ENCODE results near the gene SLC49A3. TPM values are rescaled to one million over a fixed set of nuclear protein-coding genes. Genes with fewer than 3 reads are reported as not detected.
A peak's percentile ranks its signal among the peaks of the same experiment; 100 is the strongest.

The SLC49A3 gene
- total RNA-seq, 1 experiment from 2014 or later = 6.9 TPM

GRCh38 chr4:684623-685327, 4.2 kb downstream of the SLC49A3 start:
- H2BK5ac ChIP-seq (ENCODE audit: insufficient read length, low read length) = no peak overlapping the region
- H2AK5ac ChIP-seq (ENCODE audit: insufficient read length, low read length) = no peak overlapping the region
- no peak overlapping the region for H3K14ac ChIP-seq (ENCODE audit: insufficient read depth, low read length)
- H3K4me2 ChIP-seq (ENCODE audit: insufficient read depth, insufficient read length, low read length) = no peak overlapping the region
- no peak overlapping the region for H4K5ac ChIP-seq (ENCODE audit: insufficient read length, low read depth, low read length)
- peaks cover 5% of the 10 kb centered on the region; the same call in 1 of the 2 replicates for H3K4me1 ChIP-seq (ENCODE audit: insufficient read depth, low read length)
- no peaks in the 10 kb centered on the region for H3K27me3 ChIP-seq (ENCODE audit: insufficient read depth, low read length)
- H3K18ac ChIP-seq (ENCODE audit: insufficient read length, low read depth, low read length) = no peak overlapping the region
- no peaks in the 10 kb centered on the region; a peak in 1 of 5 replicates for H3K9me3 Mint-ChIP-seq
- peaks cover 0 to 3% (median 0%) of the 10 kb centered on the region in 3 experiments; a peak in 2 of 7 replicates for H3K36me3 Mint-ChIP-seq (ENCODE audit: insufficient read depth in 1 of 3, low read depth in 3 of 3)
- no peak overlapping the region for H2BK20ac ChIP-seq (ENCODE audit: low read depth, low read length, poor library complexity, severe bottlenecking)
- no peak overlapping the region for H2BK12ac ChIP-seq (ENCODE audit: insufficient read length, low read depth, low read length)
- no peak for TF ChIP-seq CTCF (conservative IDR thresholded peaks at IDR 0.05)
- no peak overlapping the region for H3K27ac ChIP-seq (ENCODE audit: insufficient read length, low read depth, low read length)
- H3K9ac ChIP-seq (ENCODE audit: extremely low read depth, insufficient read length, low read length) = no peak overlapping the region
- H4K8ac ChIP-seq (replicated peaks; ENCODE audit: insufficient read length, low read depth, low read length) = no peak overlapping the region
- H3T11ph ChIP-seq (ENCODE audit: low read length) = no peak overlapping the region
- no peak overlapping the region for H4K91ac ChIP-seq (ENCODE audit: insufficient read length, low read depth, low read length)
- no CpG with 5 or more reads among the region's 21 CpGs for whole genome bisulfite sequencing (ENCODE audit: extremely low coverage, insufficient read length, low lambda C conversion rate)
- peaks cover 8% of the 10 kb centered on the region for H3K27me3 Mint-ChIP-seq (ENCODE audit: low read depth)
- no peak overlapping the region for H2BK15ac ChIP-seq (ENCODE audit: low read depth, low read length)
- H3K4me1 Mint-ChIP-seq = peaks cover 6 to 29% of the 10 kb centered on the region in 2 experiments
- peaks cover 5% of the 10 kb centered on the region for H3K23me2 ChIP-seq (ENCODE audit: insufficient read length, low read depth, low read length, poor library complexity, severe bottlenecking)
- H3K23ac ChIP-seq (ENCODE audit: insufficient read length, low read depth, low read length) = no peak overlapping the region
- H2AFZ ChIP-seq (ENCODE audit: low read length) = no peak overlapping the region
- no peak overlapping the region for H3K56ac ChIP-seq (ENCODE audit: insufficient read length, low read depth, low read length)
- H3K4me3 Mint-ChIP-seq = no peak overlapping the region; a peak in 1 of 5 replicates
- H4K20me1 ChIP-seq (ENCODE audit: control insufficient read depth, insufficient read depth, insufficient read length) = no peaks in the 10 kb centered on the region
- H3K4ac ChIP-seq (ENCODE audit: low read depth, low read length) = no peak overlapping the region
- H3K9me3 ChIP-seq (ENCODE audit: control insufficient read depth, low read depth, low read length) = no peaks in the 10 kb centered on the region
- H3K79me2 ChIP-seq (ENCODE audit: insufficient read depth, low read length) = no peaks in the 10 kb centered on the region
- H3K27ac Mint-ChIP-seq = no peak overlapping the region; a peak in 1 of 7 replicates
- DNase-seq = peak; percentile 33
- H2BK120ac ChIP-seq (ENCODE audit: low read depth, low read length, poor library complexity, severe bottlenecking) = no peak overlapping the region
- H3K79me1 ChIP-seq (ENCODE audit: insufficient read depth, low read depth, low read length, poor library complexity, severe bottlenecking) = no peaks in the 10 kb centered on the region
